ENCODE data around the gene GSTM4.

The GSTM4 gene

GRCh38 chr1:109625176-109625575, 30.7 kb upstream of the GSTM4 start:
- in situ Hi-C loops (cut with HindIII; ENCODE audit: low sequenced_read_pairs): no loop called here
- DNase-seq (ENCODE audit: low read depth): no peak
- H3K4me3 ChIP-seq (ENCODE audit: low read depth, low read length): no peak overlapping the region
- no peak for TF ChIP-seq CTCF (IDR thresholded peaks at IDR 0.05; ENCODE audit: low read depth, low read length, missing control alignments)

DNA sequence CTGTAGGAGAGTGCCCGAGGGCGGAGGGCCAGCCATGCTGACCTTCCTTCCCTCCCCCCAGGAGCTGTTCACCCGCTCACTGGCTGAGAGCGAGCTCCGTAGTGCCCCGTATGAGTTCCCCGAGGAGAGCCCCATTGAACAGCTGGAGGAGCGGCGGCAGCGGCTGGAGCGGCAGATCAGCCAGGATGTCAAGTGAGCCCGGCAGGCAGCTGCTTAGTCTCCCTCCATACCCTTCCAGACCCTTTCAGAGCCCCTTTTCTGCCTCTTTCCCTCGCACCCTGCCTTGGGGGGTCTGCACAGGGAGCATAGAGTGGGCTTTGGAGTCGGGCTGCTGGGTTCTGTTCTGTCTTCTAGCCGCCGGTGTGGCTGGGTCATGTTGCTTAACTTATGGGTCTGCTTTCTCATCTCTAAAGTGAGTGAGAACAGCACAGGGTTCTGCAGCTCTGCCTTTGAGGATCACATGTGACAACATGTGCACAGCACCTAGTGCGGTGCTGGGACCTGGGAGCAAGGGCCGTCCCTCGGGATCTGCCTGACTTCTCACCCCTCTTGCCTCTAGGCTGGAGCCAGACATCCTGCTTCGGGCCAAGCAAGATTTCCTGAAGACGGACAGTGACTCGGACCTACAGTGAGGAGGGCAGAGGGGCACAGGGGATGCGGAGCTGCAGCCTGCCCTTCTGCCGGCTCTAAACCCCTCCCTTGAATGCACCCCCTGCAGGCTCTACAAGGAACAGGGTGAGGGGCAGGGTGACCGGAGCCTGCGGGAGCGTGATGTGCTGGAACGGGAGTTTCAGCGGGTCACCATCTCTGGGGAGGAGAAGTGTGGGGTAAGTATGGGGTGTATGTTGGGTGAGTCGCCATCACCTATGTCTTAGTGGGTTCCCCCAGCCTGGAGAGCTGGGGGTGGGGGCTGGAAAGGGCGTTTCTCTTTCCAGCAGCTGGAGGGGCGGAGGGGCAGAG, 30.0 kb upstream of the GSTM4 start:
- no peak overlapping the region for H3K4me3 ChIP-seq (ENCODE audit: low read depth, low read length)
- no peak for DNase-seq (ENCODE audit: low read depth)
- no peak for TF ChIP-seq CTCF (IDR thresholded peaks at IDR 0.05; ENCODE audit: low read depth, low read length, missing control alignments)
- in situ Hi-C loops (cut with HindIII; ENCODE audit: low sequenced_read_pairs): no loop called here

- no peak for TF ChIP-seq CTCF (IDR thresholded peaks at IDR 0.05; ENCODE audit: low read depth, low read length, missing control alignments)
- DNase-seq (ENCODE audit: low read depth): no peak
- H3K4me3 ChIP-seq (ENCODE audit: low read depth, low read length): no peak overlapping the region
- in situ Hi-C loops (cut with HindIII; ENCODE audit: low sequenced_read_pairs): no loop called here
Observed at GRCh38 chr1:109626682-109627408, 29.1 kb upstream of the GSTM4 start.

DNA sequence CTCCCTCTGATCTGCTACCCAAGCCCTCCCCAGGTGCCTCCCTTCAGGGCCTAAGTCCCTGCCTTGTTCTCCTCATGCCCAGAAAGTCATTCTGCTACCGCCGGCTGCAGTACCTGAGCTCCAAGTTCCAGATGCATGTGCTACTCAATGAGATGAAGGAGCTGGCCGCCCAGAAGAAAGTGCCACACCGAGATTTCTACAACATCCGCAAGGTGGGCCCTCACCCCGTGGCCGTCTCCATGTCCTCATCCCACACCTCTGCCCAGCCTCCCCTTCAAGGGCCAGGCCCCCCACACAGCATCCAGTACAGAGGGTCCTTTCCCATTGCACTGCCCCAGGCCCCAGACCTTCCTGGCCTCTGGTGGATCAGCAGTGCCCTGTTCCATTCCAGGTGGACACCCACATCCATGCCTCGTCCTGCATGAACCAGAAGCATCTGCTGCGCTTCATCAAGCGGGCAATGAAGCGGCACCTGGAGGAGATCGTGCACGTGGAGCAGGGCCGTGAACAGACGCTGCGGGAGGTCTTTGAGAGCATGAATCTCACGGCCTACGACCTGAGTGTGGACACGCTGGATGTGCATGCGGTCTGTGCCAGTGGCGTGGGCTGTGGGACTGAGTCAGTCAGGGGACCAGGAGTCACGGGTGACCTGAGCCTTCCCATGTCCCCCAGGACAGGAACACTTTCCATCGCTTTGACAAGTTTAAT, 28.1 kb upstream of the GSTM4 start:
- no peak for DNase-seq (ENCODE audit: low read depth)
- no peak for TF ChIP-seq CTCF (IDR thresholded peaks at IDR 0.05; ENCODE audit: low read depth, low read length, missing control alignments)
- in situ Hi-C loops (cut with HindIII; ENCODE audit: low sequenced_read_pairs): no loop called here
- H3K4me3 ChIP-seq (ENCODE audit: low read depth, low read length): no peak overlapping the region

- no peak for TF ChIP-seq CTCF (IDR thresholded peaks at IDR 0.05; ENCODE audit: low read depth, low read length, missing control alignments)
- in situ Hi-C loops (cut with HindIII; ENCODE audit: low sequenced_read_pairs): no loop called here
- H3K4me3 ChIP-seq (ENCODE audit: low read depth, low read length): no peak overlapping the region
- DNase-seq (ENCODE audit: low read depth): no peak
Observed at GRCh38 chr1:109628540-109629321, 27.2 kb upstream of the GSTM4 start.
